ENCODE results near the gene PRPF38B.

DNA sequence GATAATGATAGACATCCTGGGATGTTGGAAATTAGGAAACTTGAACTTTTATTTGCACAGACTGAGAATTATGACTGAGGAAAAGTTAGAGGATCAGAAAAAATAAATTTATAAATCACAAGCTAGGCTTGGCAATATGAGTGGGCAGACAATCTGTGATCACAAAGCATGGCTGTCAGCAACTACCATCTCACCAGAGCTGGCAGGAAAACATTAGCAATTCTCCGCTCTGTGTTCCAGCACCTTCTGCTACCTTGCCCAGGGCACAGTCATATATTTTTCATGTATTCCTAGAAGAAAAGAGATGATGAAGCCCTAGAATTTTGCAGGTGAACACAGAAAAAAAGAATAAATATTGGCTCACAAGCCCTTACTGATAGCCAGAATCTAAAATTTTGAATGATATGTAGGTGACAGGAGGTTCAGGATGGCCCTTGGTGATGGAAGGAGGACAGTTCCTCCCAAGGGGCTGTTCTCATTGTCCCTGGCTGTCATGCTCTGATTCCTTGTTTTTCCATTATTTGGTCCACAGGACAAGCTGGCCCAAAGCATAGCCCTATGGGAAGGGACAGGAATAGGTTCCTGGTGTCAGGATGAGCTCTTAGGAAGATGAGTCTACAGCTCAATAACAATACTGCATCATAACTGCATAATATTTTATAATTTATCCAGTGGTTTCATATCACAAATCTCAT lies 42.2 kb downstream of the PRPF38B start:
- no peak for TF ChIP-seq BRD9 (IDR thresholded peaks at IDR 0.05; ENCODE audit: low read depth, partially characterized antibody)
- TF ChIP-seq STAT5A (IDR thresholded peaks at IDR 0.05; ENCODE audit: borderline replicate concordance, low read length), result no peak
- TF ChIP-seq EP300 (IDR thresholded peaks at IDR 0.05; ENCODE audit: low read length), result no peak
- TF ChIP-seq POLR2AphosphoS5 (IDR thresholded peaks at IDR 0.05; ENCODE audit: control insufficient read depth, insufficient read depth, low read depth, low read length), result no peak
- TF ChIP-seq XRCC4 (IDR thresholded peaks at IDR 0.05; ENCODE audit: extremely low read depth, insufficient read depth, insufficient read length), result no peak
- TF ChIP-seq, protein P1, sequence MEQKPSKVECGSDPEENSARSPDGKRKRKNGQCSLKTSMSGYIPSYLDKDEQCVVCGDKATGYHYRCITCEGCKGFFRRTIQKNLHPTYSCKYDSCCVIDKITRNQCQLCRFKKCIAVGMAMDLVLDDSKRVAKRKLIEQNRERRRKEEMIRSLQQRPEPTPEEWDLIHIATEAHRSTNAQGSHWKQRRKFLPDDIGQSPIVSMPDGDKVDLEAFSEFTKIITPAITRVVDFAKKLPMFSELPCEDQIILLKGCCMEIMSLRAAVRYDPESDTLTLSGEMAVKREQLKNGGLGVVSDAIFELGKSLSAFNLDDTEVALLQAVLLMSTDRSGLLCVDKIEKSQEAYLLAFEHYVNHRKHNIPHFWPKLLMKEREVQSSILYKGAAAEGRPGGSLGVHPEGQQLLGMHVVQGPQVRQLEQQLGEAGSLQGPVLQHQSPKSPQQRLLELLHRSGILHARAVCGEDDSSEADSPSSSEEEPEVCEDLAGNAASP (IDR thresholded peaks at IDR 0.05), result no peak
- no peak for TF ChIP-seq JUND (IDR thresholded peaks at IDR 0.05; ENCODE audit: borderline replicate concordance, low read depth, low read length)
- TF ChIP-seq JUND (tag; IDR thresholded peaks at IDR 0.05; ENCODE audit: borderline replicate concordance, low read depth, low read length), result no peak
- no peak for TF ChIP-seq ZNF212 (CRISPR knock-in tag; IDR thresholded peaks at IDR 0.05)

Measured in K562 (cell line).